ENCODE measurements around the gene ASXL1. TPM values are rescaled to one million over a fixed set of nuclear protein-coding genes. Genes with fewer than 3 reads are reported as not detected.
A peak's percentile ranks its signal among the peaks of the same experiment; 100 is the strongest.

The ASXL1 gene
- total and polyA plus RNA-seq, 9 of the 15 experiments (the other 6 are each of a cell fraction or from before 2014, with no cell fraction given), result 6.5 to 65.3 (median 32.3) TPM

GRCh38 chr20:32474967-32475811 is 117.1 kb downstream of the ASXL1 start (continued):
- TF ChIP-seq PML (IDR thresholded peaks at IDR 0.05; ENCODE audit: low read length) (peak; percentile 34; the same call in 1 of the 2 replicates), POLR2B (IDR thresholded peaks at IDR 0.05; ENCODE audit: low read depth, partially characterized antibody) (no peak), RBM15 (IDR thresholded peaks at IDR 0.05; ENCODE audit: insufficient read depth, low read length) (no peak), ZNF324 (CRISPR knock-in tag; IDR thresholded peaks at IDR 0.05) (no peak), ZNF217 (CRISPR knock-in tag; IDR thresholded peaks at IDR 0.05) (no peak), ZBTB40 (IDR thresholded peaks at IDR 0.05) (0 out of 2 replicates have a peak, but pooled peaks have one; percentile 15), ZBTB40 (CRISPR knock-in tag; IDR thresholded peaks at IDR 0.05) (no peak), USF2 (CRISPR knock-in tag; IDR thresholded peaks at IDR 0.05) (no peak), POLR2AphosphoS5 (IDR thresholded peaks at IDR 0.05; ENCODE audit: control insufficient read depth, insufficient read depth, low read depth, low read length) (no peak; the same call in 1 of the 2 replicates), ZBTB9 (CRISPR knock-in tag; IDR thresholded peaks at IDR 0.05) (no peak), ZNF133 (CRISPR knock-in tag; IDR thresholded peaks at IDR 0.05) (no peak), E2F5 (CRISPR knock-in tag; IDR thresholded peaks at IDR 0.05) (0 out of 2 replicates have a peak, but pooled peaks have one; percentile 48), HLTF (IDR thresholded peaks at IDR 0.05) (no peak)
